Stimulated activated CD8-positive, alpha-beta memory T cell treated with anti-CD3 and anti-CD28 coated beads, Interleukin-7, amount 100 ng/mL, for 24 hours (primary cell): Measurements from ENCODE around the gene HRAS.

Experiments
- DNase-seq: peaks from one replicate; pipeline ENCODE4 v3.0.0-alpha.2; 2020; ENCODE audit warnings: low read depth

HRAS gene

GRCh38 chr11:507727-508515 lies 27.5 kb downstream of the HRAS start:
- DNase-seq = no peak

DNA sequence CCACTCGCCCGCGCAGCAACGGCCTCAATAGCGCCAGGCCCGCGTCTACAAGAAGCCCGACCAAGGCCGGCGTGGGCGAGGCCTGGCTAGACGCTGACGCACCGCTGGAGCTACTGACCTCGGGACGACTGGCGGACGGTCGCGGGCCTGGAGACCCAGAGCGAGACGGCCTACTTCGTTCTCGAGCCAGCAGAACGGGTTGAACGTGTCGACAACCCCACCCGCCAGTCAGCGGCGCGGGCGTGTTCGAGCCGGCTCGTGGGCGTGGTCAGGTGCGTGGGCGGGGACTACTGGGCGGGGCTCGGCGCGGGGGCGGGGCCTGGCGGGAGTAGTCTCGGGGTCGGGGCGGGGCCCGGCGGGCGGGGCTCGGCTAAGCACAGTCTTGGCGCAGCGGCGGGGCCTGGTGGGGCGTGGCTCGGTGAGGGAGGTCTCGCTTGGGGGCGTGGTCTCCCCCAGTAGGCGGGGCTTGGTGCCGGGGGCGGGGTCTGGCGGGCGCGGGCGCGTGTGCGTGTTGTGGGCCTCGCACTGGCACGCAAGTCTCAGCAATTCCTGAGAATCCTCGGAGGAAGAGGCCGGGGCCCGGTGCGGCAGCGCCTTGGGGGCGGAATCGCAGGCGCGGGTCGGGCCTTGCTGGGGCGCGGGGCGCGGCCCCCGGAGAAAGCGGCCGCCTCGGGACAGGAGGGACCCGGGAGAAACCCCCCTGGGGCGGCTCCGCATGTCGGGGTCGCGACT lies 28.2 kb downstream of the HRAS start, which contains the start of gene RNH1:
Gene RNH1, minus strand, starts transcription at position 248 of the 732 bp plus-strand sequence. CDS start 5,080 bp downstream, outside the sequence.
- DNase-seq = peak; percentile 98

DNA sequence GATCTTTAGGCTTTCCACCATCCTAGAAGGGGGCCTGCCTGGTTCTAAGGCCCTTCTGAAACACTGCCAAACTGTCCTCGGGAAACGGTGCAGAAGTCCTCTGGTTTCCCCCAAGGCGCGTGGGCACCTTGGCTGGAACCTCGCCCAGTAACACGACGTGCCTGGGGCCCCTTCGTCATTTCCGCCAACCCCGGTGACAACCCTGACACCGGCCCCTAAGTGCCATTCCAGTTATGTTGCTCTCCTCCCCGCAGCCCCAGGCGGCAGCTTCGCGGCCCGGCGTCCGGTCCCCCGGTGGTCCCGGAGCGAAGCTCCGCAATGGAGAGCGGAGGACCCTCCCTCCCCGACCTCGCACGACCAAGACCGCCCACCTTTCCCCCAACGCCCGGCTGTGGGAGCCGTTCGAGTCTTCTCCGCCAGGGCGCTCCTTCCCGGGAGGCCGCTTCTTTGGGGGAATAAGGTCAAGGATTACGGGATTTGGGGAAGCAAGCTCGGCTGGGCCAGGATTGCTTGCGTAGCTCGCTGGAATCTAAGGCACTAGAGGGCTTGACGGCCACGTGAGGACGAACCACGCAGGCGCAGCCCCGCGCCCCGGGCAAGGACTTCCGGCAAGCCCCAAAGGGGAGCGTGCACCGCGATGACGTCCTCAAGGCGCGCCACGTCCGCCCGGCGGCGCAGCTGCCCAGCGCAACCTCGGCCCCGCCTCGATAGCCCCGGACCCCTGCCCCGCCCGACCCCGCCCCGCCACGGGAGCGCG lies 29.0 kb downstream of the HRAS start:
- DNase-seq = peak; percentile 97

DNA sequence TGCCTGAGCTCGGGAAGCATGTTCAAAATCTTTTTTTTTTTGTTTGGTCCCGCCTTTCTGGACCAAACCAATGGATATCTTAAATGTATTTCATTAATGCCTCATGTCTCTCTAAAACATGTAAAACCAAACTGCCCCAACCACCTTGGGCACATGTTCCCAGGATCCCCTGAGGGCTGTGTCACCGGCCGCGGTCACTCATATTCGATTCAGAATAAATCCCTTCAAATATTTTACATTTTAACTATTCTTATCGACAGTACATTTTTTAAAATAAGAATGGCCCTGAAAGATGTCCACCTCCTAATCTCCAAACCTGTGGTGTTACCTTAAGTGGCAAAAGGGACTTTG lies 30.4 kb downstream of the HRAS start:
- no peak for DNase-seq

GRCh38 chr11:504053-504993 lies 31.1 kb downstream of the HRAS start:
- DNase-seq = no peak

GRCh38 chr11:503179-503981 lies 32.0 kb downstream of the HRAS start:
- DNase-seq = no peak

DNA sequence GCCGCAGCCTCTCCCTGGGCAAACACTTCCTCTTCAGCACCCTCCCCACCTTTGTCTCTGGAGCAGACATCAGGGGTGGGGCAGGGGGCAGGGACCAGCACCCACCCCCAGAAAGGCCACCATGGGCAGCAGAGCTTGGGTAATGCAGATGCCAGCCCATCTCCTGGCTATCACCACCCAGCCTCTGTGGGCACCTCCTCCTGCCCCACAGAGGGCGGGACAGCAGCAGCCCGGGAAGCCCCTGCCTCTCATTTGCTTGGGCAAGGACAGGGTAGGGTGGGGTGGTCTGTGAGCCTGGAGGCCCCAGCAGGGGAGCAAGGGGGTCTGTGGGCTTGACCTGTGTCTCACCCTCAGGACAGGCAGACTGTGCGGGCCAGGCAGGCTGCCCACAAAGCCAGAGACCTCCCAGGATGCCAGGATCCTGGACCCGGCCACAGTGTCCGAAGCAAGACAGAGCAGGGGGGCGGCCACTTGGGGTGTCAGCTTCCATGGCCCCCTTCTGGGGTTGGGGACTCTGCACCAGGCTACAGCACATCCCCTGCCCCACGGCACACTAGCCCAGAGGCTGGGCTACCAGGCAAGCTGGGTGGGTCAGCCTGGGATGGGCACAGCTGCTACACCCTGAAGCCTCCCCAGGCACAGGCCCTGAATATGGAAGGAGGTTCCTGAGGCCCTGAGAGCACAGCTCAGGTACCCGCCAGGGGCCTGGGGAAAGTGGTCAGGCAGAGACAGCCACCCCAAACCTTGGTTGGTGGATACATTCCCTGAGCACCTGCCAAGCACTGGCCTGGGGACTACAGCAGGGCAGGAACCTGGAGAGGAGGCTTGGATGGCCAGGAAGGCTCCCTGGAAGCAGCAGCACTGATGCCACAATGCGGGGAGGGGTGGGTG lies 32.8 kb downstream of the HRAS start:
- DNase-seq = no peak

DNA sequence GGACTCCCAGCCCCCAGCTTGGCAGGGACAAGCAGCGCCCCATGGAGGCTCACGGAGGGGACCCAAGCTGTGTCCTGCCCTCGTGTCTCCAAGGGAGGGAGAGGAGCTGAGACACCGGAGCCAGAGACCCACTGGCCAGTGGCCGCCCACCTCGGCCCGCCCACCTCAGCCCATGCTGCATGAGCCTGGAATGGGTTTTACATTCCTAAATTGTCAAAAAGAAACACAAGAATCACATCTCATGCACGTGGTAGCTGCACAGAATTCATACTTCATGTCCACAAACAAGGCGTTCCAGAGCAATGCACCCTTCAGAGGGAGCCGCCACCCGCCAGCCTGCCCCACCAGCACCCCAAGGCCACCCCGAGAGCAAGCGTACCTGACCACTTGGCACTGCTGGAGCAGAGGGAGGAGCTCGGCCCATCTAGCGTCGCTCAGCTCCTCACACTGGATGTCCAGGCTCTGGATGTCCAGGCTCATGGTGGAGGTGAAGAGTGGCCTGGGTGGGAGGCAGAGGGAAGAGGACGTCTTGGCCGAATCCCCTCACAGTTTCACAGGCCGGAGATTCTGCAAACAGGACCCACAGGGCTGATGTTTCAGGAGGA lies 33.6 kb downstream of the HRAS start:
- no peak for DNase-seq

DNA sequence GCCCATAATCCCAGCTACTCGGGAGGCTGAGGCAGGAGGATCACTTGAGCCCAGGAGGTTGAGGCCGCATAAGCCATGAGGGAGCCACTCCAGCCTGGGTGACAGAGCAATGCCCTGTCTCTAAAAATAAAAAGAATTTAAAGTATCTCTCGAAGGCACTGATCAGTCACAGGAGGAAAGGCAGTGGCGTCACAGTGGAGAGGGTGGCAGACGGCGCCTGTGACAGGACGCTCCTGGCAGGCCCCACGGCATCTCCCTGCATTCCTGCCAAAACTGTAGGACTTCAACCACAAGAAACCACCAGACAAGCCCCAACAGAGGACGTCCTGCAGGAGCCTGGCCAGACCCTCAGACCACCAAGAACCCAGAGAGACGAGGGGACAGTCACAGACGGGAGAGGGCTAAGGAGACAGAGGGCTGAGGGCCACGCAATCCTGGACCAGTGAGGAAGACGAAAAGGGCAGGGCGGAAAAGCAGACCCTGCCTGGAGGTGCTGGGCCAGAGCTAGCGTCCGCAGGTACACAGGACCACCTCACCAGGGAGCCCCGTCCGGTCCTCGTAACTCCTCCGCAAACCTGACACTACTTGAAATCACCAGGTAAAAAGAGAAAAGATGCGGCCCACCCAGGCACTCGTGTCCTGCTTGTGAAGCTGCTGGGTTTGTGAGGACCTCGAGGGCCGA lies 34.2 kb downstream of the HRAS start:
- no peak for DNase-seq

DNA sequence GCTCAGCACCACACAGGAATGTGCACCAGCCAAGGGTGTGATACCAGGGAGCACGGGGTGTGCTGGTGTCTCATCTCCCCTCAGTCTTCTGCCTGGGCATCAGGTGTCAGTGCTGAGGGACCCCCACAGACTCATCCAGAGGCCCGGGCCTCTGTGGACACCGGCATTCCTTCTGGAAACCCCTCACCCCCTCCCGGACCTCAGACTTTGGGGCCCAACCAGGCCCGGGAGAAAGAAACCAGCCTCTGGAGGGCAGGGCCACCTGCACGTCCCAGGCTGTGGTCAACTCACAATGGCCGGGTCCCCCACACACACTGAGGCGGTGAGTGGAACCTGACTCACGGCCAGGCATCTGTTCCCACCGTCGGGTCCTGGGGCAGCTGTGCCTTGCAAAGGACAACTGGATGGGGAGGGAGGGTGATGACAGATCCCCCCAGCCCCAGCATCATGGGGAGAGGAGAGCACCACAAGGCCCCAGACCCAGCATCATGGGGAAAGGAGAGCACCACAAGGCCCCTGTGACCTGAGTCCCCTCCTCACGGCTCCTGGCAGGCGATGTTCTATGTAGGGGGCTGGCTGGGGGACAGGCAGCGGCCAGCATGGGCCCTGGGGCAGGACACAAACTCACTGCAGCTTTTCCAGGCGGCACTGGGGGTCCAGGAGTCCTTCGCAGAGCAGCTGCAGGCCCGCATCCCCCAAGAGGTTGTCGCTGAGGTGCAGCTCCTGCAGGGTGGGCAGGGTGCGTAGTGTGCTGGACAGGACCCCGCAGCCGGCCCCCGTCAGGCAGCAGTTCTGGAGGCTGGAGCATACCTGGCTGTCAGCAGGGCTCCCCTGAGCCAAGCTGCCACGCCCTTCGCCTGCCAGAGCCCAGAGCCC lies 35.9 kb downstream of the HRAS start:
- no peak for DNase-seq

DNA sequence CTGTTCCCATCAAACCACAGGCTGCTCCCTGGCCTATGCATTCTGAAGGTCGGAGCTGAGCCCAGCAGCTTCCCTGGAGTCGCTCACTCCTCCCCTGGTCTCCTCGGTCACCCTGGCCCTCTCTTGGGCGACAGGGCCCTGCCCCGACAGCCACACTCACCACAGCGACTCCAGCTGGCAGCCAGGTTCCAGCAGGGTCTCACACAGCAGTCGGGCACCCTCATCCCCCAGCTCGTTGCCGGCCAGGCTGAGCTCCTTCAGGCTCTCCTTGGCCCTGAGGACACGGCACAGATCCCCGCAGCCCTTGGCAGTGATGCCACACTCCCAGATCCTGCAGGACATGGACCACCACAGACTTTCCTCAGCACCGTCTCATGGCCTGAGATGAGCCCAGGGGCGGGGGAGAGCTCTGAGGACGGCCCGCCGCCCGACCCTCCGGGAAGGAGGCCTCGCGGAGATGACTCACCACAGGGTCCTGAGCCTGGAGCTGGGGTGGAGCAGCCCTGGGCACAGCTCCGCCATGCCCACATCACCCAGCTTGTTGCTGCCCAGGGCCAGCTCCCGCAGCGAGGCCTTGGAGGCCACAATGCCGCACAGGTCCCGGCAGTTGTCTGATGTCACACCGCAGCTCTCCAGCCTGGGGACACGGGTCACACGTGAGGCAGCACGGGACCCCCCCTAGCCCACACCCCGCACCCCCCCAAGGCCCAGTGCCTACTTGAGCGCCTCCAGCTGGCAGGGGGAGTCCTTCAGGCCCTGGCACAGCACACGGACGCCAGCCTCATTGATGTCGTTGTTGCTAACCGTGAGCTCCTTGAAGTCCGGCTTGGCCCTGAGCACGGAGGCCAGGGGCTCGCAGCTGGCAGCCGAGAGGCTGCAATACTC lies 36.8 kb downstream of the HRAS start:
- DNase-seq = no peak

DNA sequence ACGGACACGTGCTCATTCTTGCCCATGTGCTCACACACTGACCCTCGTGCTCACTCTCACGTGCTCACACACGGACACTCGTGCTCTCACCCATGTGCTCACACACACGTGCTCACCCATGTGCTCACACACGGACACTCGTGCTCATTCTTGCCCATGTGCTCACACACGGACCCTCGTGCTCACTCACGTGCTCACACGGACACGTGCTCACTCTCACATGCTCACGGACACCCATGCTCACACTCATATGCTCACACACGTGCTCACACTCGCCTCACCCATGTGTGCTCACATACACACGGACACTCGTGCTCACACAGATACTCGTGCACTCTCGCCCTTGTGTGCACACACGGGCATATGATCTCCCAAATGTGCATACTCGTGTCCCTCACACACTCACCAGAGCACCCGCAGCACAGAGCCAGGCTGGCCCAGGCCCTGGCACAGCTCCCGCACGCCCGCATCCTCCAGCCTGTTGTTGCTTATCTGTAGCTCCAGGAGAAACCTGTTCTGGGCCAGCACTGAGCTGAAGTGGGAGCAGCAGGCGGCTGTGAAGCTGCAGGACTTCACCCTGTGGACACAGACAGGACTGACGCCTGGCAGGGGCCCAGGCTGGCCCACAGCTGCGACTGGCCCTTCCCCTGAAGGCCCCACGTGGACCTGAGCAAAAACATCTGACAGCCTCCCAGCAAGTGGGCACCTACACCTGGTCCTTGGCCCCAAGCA lies 37.6 kb downstream of the HRAS start:
- no peak for DNase-seq

- DNase-seq = no peak
Measured at GRCh38 chr11:496834-497564, 38.4 kb downstream of the HRAS start.

DNA sequence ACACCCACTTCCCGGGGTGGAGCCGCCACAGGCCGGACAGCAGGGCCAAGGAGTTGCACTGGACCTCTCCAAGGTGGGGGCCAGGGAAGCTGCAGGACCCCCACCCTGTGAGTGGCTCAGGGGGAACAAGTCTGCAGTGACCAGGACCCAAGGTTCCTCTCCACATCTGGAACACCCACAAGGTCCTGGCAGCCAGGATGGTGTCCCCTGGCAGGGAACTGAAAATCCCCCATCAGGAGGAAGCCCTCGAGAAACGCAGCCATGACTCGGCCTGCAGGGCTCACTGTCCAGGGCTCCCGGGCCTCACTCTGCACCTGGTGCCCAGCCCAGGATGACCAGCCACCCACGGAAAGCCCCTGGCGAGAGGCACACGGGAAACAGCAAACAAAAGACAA lies 39.8 kb downstream of the HRAS start:
- no peak for DNase-seq
